ENCODE results near the gene SIGLEC1. TPM values are rescaled to one million over a fixed set of nuclear protein-coding genes. Genes with fewer than 3 reads are reported as not detected.

SIGLEC1 gene
- total and polyA plus RNA-seq, 7 experiments from 2014 or later, result 0.34 to 2.1 (median 1.1) TPM; not detected in 3

GRCh38 chr20:3697588-3698305 lies 14.7 kb downstream of the SIGLEC1 start:
- Mint-ChIP-seq H3K9me3 (no peaks in the 10 kb centered on the region), H3K4me1 (no peaks in the 10 kb centered on the region), H3K27ac (no peak overlapping the region), H3K27me3 (no peaks in the 10 kb centered on the region), H3K4me3 (no peak overlapping the region), H3K36me3 (no peaks in the 10 kb centered on the region)
- Histone ChIP-seq H3K4me3 (ENCODE audit: low read length) (no peak overlapping the region), H3K27ac (ENCODE audit: low read depth, low read length) (no peak overlapping the region), H3K27me3 (ENCODE audit: control insufficient read depth in 2 of 2, insufficient read depth in 2 of 2, low read length in 2 of 2) (no peaks in the 10 kb centered on the region), H3K4me1 (ENCODE audit: control insufficient read depth in 2 of 2, insufficient read depth in 2 of 2, low read length in 2 of 2) (no peaks in the 10 kb centered on the region), H3K9me3 (ENCODE audit: control insufficient read depth in 2 of 3, low read length in 3 of 3) (no peaks in the 10 kb centered on the region), H3K36me3 (ENCODE audit: control insufficient read depth in 2 of 3, insufficient read depth in 3 of 3, low read length in 3 of 3) (no peaks in the 10 kb centered on the region)
- CTCF ChIA-PET, result interaction anchor here (0.9 kb wide), 1 partner anchor 19 kb away, joined by 3 read pairs; no protein-coding TSS in a partner anchor
- POLR2A ChIA-PET, result no interaction called here
- no peak for ATAC-seq
- DNase-seq, result no peak
- intact Hi-C loops (cut with micrococcal nuclease), result no loop called here

DNA sequence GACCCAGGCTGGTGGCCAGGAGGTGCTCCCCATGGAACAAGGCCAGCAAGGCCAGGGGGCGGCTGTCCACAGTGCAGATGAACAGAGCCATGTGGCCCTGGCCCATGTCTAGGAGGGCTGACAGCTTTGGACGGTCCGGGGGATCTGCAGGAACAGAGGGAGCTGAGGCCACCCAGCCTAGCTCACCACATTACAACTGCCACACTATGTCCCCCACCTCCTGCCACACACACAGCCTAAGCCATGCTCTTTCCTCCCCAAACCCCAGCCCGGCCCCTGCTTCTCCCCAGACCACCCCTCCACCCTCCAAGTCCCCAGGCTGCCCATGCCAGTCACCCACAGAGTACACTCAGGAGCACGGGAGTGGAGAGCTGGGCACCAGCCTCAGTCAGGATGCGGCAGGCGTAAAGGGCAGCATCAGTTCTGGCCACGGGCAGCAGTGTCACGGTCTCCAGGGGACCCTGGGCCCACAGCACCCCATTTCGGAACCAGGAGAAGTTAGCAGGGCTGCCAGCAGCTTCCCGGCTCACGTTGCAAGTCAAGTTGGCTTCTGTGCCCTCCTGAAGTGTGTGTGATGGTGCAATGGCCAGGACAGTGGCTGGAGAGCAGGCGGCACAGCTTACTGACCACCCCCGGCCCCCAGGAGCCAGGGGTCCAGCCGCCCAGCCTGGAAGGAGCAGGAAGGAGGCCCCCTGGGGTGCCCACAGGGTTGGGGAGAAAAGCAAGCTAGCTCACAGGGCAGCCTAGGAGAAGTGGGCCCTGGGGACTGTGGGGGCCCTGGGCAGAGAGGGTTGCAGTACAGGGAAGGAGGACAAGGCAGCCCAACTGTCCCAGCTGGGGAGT lies 15.4 kb downstream of the SIGLEC1 start:
- H3K27ac Mint-ChIP-seq, result no peak overlapping the region
- H3K27me3 Mint-ChIP-seq, result no peaks in the 10 kb centered on the region
- H3K36me3 Mint-ChIP-seq, result no peaks in the 10 kb centered on the region
- no peaks in the 10 kb centered on the region for H3K27me3 ChIP-seq (ENCODE audit: control insufficient read depth in 2 of 2, insufficient read depth in 2 of 2, low read length in 2 of 2)
- ATAC-seq (no peak), DNase-seq (no peak)
- intact Hi-C loops (cut with micrococcal nuclease), result no loop called here
- no peaks in the 10 kb centered on the region for H3K9me3 Mint-ChIP-seq
- CTCF ChIA-PET, result interaction anchor here (0.9 kb wide), 1 partner anchor 19 kb away, joined by 3 read pairs; no protein-coding TSS in a partner anchor
- H3K4me1 Mint-ChIP-seq, result no peaks in the 10 kb centered on the region
- POLR2A ChIA-PET, result interaction anchor here (0.6 kb wide), 1 partner anchor 70 kb away, joined by 3 read pairs; the partner anchor contains the start of gene ADISSP
- H3K36me3 ChIP-seq (ENCODE audit: control insufficient read depth in 2 of 3, insufficient read depth in 3 of 3, low read length in 3 of 3), result no peaks in the 10 kb centered on the region
- H3K4me3 Mint-ChIP-seq, result no peak overlapping the region
- H3K4me1 ChIP-seq (ENCODE audit: control insufficient read depth in 2 of 2, insufficient read depth in 2 of 2, low read length in 2 of 2), result no peaks in the 10 kb centered on the region
- H3K27ac ChIP-seq (ENCODE audit: low read depth, low read length), result no peak overlapping the region
- H3K4me3 ChIP-seq (ENCODE audit: low read length), result no peak overlapping the region
- H3K9me3 ChIP-seq (ENCODE audit: control insufficient read depth in 2 of 3, low read length in 3 of 3), result no peaks in the 10 kb centered on the region

- ATAC-seq, result no peak
- DNase-seq, result no peak
- H3K4me1 Mint-ChIP-seq, result no peaks in the 10 kb centered on the region
- Histone ChIP-seq H3K4me3 (ENCODE audit: low read length) (no peak overlapping the region), H3K27me3 (ENCODE audit: control insufficient read depth in 2 of 2, insufficient read depth in 2 of 2, low read length in 2 of 2) (no peaks in the 10 kb centered on the region), H3K4me1 (ENCODE audit: control insufficient read depth in 2 of 2, insufficient read depth in 2 of 2, low read length in 2 of 2) (no peaks in the 10 kb centered on the region), H3K9me3 (ENCODE audit: control insufficient read depth in 2 of 3, low read length in 3 of 3) (no peaks in the 10 kb centered on the region), H3K27ac (ENCODE audit: low read depth, low read length) (no peak overlapping the region), H3K36me3 (ENCODE audit: control insufficient read depth in 2 of 3, insufficient read depth in 3 of 3, low read length in 3 of 3) (no peaks in the 10 kb centered on the region)
- H3K27ac Mint-ChIP-seq, result no peak overlapping the region
- H3K36me3 Mint-ChIP-seq, result no peaks in the 10 kb centered on the region
- H3K27me3 Mint-ChIP-seq, result no peaks in the 10 kb centered on the region
- intact Hi-C loops (cut with micrococcal nuclease), result no loop called here
- ChIA-PET CTCF (no interaction called here), POLR2A (interaction anchor here (0.6 kb wide), 1 partner anchor 71 kb away, joined by 3 read pairs; the partner anchor contains the start of gene ADISSP)
- H3K4me3 Mint-ChIP-seq, result no peak overlapping the region
- no peaks in the 10 kb centered on the region for H3K9me3 Mint-ChIP-seq
These were observed 16.2 kb downstream of the SIGLEC1 start for GRCh38 chr20:3696200-3696599.

- Mint-ChIP-seq H3K27ac (no peak overlapping the region), H3K4me1 (no peaks in the 10 kb centered on the region), H3K4me3 (no peak overlapping the region), H3K9me3 (no peaks in the 10 kb centered on the region), H3K27me3 (no peaks in the 10 kb centered on the region), H3K36me3 (no peaks in the 10 kb centered on the region)
- H3K36me3 ChIP-seq (ENCODE audit: control insufficient read depth in 2 of 3, insufficient read depth in 3 of 3, low read length in 3 of 3), result no peaks in the 10 kb centered on the region
- no peaks in the 10 kb centered on the region for H3K4me1 ChIP-seq (ENCODE audit: control insufficient read depth in 2 of 2, insufficient read depth in 2 of 2, low read length in 2 of 2)
- no peaks in the 10 kb centered on the region for H3K9me3 ChIP-seq (ENCODE audit: control insufficient read depth in 2 of 3, low read length in 3 of 3)
- ChIA-PET CTCF (no interaction called here), POLR2A (no interaction called here)
- H3K4me3 ChIP-seq (ENCODE audit: low read length), result no peak overlapping the region
- ATAC-seq (no peak), DNase-seq (no peak)
- intact Hi-C loops (cut with micrococcal nuclease), result no loop called here
- H3K27me3 ChIP-seq (ENCODE audit: control insufficient read depth in 2 of 2, insufficient read depth in 2 of 2, low read length in 2 of 2), result no peaks in the 10 kb centered on the region
- no peak overlapping the region for H3K27ac ChIP-seq (ENCODE audit: low read depth, low read length)
These were observed 17.5 kb downstream of the SIGLEC1 start for GRCh38 chr20:3694864-3695263.

DNA sequence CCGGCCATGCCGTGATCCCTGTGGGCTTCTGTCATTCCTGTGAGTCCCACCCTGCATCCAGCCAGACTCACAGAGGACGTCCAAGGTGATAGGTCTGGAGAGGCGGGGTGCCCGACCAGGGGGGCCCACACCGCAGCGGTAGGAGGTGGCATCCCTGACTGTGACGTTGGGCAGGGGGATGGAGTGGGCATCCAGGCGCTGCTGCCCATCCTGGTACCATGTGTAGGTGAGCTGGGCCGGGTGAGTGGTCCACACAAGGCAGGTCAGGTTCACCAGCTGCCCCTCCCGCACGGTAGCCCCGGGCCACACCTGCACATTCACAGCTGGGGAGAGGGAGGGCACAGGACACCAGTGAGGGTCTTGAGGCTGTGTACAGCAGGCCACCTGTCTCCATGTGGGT lies 19.0 kb downstream of the SIGLEC1 start:
- Mint-ChIP-seq H3K27me3 (no peaks in the 10 kb centered on the region), H3K4me1 (peaks cover 0 to 3% (median 0%) of the 10 kb centered on the region in 7 donors), H3K36me3 (no peaks in the 10 kb centered on the region), H3K27ac (no peak overlapping the region), H3K9me3 (no peaks in the 10 kb centered on the region), H3K4me3 (no peak overlapping the region)
- ATAC-seq, result no peak
- Histone ChIP-seq H3K27me3 (ENCODE audit: control insufficient read depth in 2 of 2, insufficient read depth in 2 of 2, low read length in 2 of 2) (no peaks in the 10 kb centered on the region), H3K9me3 (ENCODE audit: control insufficient read depth in 2 of 3, low read length in 3 of 3) (no peaks in the 10 kb centered on the region), H3K4me3 (ENCODE audit: low read length) (no peak overlapping the region), H3K36me3 (ENCODE audit: control insufficient read depth in 2 of 3, insufficient read depth in 3 of 3, low read length in 3 of 3) (no peaks in the 10 kb centered on the region), H3K27ac (ENCODE audit: low read depth, low read length) (no peak overlapping the region), H3K4me1 (ENCODE audit: control insufficient read depth in 2 of 2, insufficient read depth in 2 of 2, low read length in 2 of 2) (no peaks in the 10 kb centered on the region)
- POLR2A ChIA-PET, result no interaction called here
- intact Hi-C loops (cut with micrococcal nuclease), result no loop called here
- CTCF ChIA-PET, result no interaction called here
- no peak for DNase-seq

DNA sequence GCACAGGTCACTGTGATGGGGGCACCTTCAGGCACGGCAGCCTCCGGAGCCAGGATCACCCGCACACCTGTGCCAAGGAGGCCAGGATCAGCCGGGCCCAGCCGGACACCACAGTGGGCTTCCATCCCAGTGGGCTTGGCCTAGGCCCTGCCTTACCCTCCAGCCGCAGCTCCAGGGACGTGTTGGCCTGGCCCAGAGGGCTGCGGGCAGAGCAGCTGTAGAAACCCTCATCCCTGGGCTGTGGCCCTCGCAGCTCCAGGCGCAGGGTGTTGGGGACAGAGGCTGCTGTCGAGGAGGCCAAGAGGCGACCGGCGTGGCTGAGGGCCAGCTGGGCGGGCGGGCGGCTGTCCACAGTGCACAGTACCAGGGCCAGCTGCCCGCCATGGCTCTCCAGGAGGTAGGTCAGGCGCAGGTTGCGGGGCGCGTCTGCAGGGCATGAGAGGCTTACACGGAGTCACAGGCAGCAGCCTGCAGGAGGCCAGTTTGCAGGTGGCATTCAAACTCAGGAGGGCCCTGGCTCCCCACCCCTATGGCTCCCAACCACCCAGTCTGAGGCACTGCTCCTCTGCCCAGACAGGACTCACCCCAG lies 19.6 kb downstream of the SIGLEC1 start:
- CTCF ChIA-PET, result no interaction called here
- Mint-ChIP-seq H3K27ac (no peak overlapping the region), H3K9me3 (no peaks in the 10 kb centered on the region), H3K36me3 (no peaks in the 10 kb centered on the region), H3K27me3 (no peaks in the 10 kb centered on the region), H3K4me1 (peaks cover 0 to 3% (median 0%) of the 10 kb centered on the region in 7 donors), H3K4me3 (no peak overlapping the region)
- H3K27me3 ChIP-seq (ENCODE audit: control insufficient read depth in 2 of 2, insufficient read depth in 2 of 2, low read length in 2 of 2), result no peaks in the 10 kb centered on the region
- ATAC-seq (no peak), DNase-seq (no peak)
- no peak overlapping the region for H3K4me3 ChIP-seq (ENCODE audit: low read length)
- H3K4me1 ChIP-seq (ENCODE audit: control insufficient read depth in 2 of 2, insufficient read depth in 2 of 2, low read length in 2 of 2), result no peaks in the 10 kb centered on the region
- no peaks in the 10 kb centered on the region for H3K36me3 ChIP-seq (ENCODE audit: control insufficient read depth in 2 of 3, insufficient read depth in 3 of 3, low read length in 3 of 3)
- POLR2A ChIA-PET, result no interaction called here
- intact Hi-C loops (cut with micrococcal nuclease), result no loop called here
- no peaks in the 10 kb centered on the region for H3K9me3 ChIP-seq (ENCODE audit: control insufficient read depth in 2 of 3, low read length in 3 of 3)
- no peak overlapping the region for H3K27ac ChIP-seq (ENCODE audit: low read depth, low read length)
